ENCODE data around the gene INSM1.

Gene INSM1

DNA sequence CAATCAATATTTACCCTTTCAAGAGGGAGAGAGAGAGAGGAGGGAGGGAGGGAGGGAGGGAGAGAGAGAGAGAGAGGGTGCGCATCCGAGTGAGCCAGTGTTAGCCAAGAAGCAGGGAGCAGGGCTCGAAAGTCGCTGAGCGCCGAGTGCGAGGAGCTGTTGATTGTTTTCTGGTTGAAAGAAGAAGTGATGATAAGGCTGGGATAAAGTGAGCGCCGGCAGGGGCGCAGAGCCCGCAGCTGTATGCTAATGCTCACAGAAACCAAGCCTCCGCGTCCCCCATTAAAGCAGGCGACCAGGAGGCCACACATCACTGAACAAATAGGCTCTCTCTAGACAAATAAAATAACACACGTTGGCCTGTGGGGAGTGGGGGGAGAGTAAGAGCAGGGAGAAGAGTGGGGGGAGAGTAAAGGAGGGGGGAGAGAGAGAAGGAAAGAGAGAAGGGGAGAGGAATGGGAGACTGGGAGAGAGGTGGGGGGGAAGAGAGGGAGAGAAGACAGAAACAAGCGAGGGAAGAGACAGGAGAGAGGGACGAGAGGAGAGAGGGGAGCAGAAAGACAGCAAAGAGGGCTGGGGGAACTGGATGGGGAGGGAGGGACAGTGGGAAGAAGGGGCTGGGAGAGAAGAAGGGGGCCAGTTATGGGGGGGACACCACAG lies 5.0 kb upstream of the INSM1 start:
- peak; percentile 47 for DNase-seq (ENCODE audit: low spot score)

GRCh38 chr20:20363434-20363798 lies 4.5 kb upstream of the INSM1 start:
- peak; percentile 25 for DNase-seq (ENCODE audit: low spot score)

DNA sequence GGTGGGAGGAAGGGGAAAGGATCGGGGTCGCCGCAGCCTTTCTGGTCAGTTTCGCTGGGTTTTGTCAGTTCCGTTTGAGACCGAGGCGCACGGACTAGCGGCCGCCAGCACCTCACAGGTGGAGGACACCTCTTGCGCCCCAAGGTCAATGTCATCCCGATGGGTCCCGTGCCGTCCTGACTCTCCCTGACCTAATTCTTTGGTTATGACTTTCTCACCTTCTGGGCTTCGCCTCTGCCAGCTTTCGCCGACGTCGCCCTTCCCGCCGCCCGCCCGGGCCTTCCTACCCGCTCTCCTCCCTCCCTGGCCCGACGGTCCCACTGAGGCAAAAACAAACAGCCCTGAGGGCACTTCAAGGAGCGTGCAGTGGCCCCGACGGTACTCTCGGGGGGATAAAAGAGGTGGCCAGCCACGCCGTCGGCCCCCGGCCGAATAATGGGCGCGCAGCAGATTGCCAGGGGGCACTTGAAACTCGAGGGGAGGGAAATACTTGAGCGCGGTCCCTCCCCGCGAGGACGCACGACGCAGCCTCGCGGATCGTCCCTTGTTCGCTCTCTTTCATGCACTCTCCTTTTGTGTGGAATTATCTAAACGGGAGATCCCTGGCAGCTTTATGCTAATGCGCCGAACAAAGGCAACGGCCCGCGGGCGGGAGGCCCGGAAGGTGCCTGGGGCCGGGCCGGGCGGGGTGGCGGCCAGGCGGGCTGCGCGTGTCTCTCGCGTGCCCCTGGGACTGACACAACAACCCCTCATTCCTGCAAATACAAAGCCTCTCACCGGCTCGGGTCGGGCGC lies 3.9 kb upstream of the INSM1 start:
- DNase-seq (ENCODE audit: low spot score), result peak; percentile 55

DNA sequence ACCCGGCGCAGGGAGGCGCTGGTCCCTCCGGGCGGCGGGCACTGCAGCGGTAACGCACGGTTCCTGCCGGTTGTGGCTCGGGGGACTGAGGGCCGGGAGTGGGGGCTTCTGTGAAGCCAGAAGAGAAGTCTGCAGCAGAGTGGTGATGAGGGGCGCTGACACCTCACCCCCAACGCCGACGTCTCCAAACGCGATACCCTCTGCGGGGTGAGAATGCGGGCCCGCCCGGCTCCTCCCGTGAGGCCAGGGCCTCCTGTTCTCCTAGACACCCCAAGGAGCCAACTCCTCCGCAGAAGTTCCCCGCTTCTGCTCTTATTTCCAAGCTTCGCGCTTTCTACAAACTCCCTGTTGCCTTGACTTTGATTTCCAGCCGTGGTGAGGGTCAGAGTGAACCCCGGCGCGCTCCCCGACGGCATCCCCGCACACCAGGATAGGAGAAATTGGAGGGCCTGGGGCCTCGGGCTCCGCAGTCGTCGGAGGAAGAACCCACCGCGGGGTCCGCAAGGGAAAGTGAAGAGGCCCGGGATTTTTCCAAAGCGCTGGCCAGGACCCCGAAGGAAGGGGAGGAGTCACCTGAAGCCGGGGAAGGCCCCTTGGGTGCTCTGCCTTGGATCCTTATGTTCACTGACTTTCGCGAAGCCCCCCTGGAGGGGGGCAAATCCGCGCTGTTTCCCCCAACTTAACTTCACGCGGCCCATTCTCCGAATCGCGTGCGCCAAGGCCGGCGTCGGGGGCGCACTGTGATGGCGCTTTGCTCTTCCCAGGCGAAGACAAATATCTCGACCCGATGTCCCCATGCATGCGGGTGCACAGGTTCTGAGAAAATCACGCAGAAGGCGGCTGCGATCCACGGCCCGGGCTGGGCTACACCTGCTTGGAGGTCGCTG lies 3.1 kb upstream of the INSM1 start:
- no peak for DNase-seq (ENCODE audit: low spot score)

GRCh38 chr20:20365480-20366161 lies 2.3 kb upstream of the INSM1 start:
- DNase-seq (ENCODE audit: low spot score), result no peak

DNA sequence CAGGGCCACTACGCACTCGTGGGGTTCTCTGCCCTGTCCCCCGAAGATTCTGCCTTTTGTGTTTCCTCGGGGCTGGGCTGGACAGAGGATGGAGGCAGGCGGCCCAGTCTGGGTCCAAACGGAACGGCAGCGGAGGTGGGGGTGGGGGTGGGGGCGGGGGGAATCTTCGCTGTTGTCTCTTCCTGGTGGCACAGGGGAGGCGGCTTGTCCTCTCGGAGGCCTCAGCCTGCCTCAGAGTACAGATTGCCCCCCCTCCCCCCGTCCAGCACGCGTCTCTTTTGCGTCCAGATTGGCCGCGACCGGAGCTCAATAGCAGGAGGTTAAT lies 1.4 kb upstream of the INSM1 start:
- DNase-seq (ENCODE audit: low spot score), result no peak

DNA sequence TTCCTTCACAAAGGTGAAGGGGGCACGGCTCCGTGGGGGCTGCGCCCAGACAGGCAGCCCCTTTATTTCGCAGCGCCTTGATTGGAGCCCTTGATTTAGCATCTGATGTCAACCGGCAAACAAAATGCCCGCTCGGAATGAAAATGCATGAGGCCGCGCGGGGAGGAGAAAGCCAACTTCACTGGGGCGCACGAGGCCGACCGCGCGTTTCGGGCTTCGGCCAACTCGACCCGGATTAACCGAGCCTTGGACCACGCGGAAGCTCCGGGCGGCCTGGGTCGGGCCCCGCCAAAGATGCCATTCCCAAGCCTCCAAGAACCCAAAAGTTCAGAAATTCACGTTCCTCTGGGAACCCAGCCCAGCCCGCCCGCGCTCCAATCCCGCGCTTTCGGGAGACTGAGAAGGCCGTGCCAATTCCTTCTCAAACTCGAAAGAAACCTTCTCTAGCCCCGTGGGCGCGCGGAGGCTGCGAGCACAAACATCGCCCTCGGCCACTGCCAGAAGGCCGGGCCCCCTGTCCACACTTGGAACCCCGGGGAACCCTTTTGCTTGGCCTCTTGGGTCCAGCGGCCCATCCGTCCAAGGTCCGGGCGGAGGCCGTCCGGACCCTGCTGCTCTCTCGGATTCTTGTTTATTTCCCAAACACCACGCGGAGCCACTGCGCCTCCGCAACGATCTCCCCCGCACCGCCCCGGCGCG lies 879 bp upstream of the INSM1 start:
- DNase-seq (ENCODE audit: low spot score), result no peak

GRCh38 chr20:20368418-20369249 lies 730 bp downstream of the INSM1 start:
- DNase-seq (ENCODE audit: low spot score), result peak; percentile 62

- peak; percentile 91 for DNase-seq (ENCODE audit: low spot score)
Observed at GRCh38 chr20:20369250-20370093, 1.6 kb downstream of the INSM1 start.

- DNase-seq (ENCODE audit: low spot score), result peak; percentile 27
Observed at GRCh38 chr20:20370094-20370575, 2.2 kb downstream of the INSM1 start.

- no peak for DNase-seq (ENCODE audit: low spot score)
Observed at GRCh38 chr20:20371083-20371482, 3.2 kb downstream of the INSM1 start.

GRCh38 chr20:20371681-20372080 lies 3.8 kb downstream of the INSM1 start:
- no peak for DNase-seq (ENCODE audit: low spot score)

GRCh38 chr20:20373091-20373571 lies 5.2 kb downstream of the INSM1 start:
- no peak for DNase-seq (ENCODE audit: low spot score)

- no peak for DNase-seq (ENCODE audit: low spot score)
Observed at GRCh38 chr20:20375862-20376261, 8.0 kb downstream of the INSM1 start.

DNA sequence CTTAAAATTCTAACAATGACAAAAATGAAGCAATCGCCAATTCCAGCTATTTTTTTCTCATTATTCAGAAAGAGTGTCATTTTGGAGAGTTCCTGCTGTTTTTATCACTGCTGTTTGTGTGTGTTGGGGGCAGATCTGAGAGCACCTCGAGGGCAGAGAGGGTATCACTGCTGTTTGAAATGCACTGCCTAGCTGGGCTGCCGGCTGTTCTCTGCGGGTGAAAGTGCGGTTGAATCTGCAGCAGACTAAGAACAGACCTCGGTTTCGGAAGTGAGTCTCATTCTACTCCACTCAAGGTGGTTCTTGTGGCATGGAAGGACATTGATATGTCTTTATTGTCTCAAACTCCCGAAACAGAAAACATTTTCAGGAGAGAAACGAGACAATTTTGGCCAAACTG lies 18.3 kb downstream of the INSM1 start:
- DNase-seq (ENCODE audit: low spot score), result no peak

DNA sequence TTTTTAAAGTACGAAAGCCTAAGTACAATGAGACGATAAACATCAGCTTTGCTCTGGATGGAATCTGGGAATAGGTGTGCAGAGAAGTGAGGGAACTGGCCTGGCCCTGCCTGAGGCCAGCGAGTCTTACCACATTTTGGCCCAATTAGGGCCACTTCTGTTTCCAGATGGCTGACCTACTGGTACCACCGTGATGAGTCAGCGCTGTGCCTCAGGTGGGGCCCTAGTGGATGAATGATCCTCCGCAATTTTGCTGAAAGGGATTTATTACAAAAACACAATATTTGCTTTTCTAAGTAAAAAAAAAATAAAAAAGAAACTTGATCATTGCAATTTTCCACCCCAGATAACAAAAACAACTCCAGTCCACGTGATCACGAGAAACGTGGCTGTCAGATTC lies 22.5 kb downstream of the INSM1 start:
- DNase-seq (ENCODE audit: low spot score), result no peak

DNA sequence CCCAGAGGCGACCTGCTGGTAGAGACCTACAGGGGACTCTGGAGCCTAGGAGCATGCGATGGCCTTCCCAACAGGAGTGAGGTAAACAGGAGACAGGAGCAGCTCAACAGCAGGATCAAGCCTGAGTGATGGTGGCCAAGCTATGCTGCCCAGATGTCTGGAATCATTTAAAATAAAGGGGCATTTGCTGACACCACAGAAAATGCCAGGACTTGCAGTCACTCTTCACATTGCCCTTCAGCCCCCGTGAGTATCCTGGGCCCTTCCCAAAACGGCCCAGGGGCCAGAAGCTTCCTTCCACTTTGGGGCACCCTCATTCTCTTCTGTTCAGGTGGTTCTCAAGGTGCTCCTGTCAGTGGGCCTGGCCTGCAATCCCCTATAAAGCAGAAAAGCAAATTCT lies 23.2 kb downstream of the INSM1 start:
- DNase-seq (ENCODE audit: low spot score), result no peak

DNA sequence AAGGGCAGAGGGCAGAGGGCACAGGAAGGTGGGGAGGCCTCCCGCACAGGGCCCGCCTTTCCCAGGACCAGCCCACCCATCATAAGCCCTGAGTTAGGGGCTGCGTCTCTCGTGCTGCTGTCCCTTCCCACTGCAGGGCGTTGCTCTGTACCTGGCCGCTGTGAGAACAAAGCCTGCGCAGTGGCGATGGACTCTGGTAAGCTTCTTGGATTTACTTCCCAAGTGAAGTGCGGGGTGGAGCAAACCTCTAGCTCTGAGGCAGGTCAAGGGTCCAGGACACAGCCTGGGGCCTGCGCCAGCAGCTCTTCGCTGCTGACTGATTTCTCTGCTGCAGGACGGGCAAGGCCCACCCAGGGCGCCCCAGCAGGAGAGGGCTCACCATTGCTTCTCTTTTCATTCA lies 23.9 kb downstream of the INSM1 start:
- DNase-seq (ENCODE audit: low spot score), result no peak
